ENCODE results near the gene TMEM51.

- TF ChIP-seq ZNF232 (CRISPR knock-in tag; IDR thresholded peaks at IDR 0.05; ENCODE audit: borderline replicate concordance) = no peak
- TF ChIP-seq, protein P1, sequence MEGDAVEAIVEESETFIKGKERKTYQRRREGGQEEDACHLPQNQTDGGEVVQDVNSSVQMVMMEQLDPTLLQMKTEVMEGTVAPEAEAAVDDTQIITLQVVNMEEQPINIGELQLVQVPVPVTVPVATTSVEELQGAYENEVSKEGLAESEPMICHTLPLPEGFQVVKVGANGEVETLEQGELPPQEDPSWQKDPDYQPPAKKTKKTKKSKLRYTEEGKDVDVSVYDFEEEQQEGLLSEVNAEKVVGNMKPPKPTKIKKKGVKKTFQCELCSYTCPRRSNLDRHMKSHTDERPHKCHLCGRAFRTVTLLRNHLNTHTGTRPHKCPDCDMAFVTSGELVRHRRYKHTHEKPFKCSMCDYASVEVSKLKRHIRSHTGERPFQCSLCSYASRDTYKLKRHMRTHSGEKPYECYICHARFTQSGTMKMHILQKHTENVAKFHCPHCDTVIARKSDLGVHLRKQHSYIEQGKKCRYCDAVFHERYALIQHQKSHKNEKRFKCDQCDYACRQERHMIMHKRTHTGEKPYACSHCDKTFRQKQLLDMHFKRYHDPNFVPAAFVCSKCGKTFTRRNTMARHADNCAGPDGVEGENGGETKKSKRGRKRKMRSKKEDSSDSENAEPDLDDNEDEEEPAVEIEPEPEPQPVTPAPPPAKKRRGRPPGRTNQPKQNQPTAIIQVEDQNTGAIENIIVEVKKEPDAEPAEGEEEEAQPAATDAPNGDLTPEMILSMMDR (CRISPR knock-in tag; IDR thresholded peaks at IDR 0.05) = no peak
- TF ChIP-seq ZNF609 (CRISPR knock-in tag; IDR thresholded peaks at IDR 0.05; ENCODE audit: borderline replicate concordance) = no peak
- TF ChIP-seq, protein P2, sequence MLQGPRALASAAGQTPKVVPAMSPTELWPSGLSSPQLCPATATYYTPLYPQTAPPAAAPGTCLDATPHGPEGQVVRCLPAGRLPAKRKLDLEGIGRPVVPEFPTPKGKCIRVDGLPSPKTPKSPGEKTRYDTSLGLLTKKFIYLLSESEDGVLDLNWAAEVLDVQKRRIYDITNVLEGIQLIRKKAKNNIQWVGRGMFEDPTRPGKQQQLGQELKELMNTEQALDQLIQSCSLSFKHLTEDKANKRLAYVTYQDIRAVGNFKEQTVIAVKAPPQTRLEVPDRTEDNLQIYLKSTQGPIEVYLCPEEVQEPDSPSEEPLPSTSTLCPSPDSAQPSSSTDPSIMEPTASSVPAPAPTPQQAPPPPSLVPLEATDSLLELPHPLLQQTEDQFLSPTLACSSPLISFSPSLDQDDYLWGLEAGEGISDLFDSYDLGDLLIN (CRISPR knock-in tag; IDR thresholded peaks at IDR 0.05; ENCODE audit: borderline replicate concordance) = no peak
- TF ChIP-seq, protein P3, sequence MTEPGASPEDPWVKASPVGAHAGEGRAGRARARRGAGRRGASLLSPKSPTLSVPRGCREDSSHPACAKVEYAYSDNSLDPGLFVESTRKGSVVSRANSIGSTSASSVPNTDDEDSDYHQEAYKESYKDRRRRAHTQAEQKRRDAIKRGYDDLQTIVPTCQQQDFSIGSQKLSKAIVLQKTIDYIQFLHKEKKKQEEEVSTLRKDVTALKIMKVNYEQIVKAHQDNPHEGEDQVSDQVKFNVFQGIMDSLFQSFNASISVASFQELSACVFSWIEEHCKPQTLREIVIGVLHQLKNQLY (CRISPR knock-in tag; IDR thresholded peaks at IDR 0.05) = no peak
- TF ChIP-seq ZBTB10 (CRISPR knock-in tag; IDR thresholded peaks at IDR 0.05; ENCODE audit: borderline replicate concordance) = no peak
- no peak for TF ChIP-seq IRF9 (CRISPR knock-in tag; IDR thresholded peaks at IDR 0.05; ENCODE audit: borderline replicate concordance)
- TF ChIP-seq POLR2A (IDR thresholded peaks at IDR 0.05; ENCODE audit: insufficient read depth in 1 of 2, low read depth in 2 of 2, low read length in 2 of 2) = no peak
- no peak for TF ChIP-seq YY1 (IDR thresholded peaks at IDR 0.05; ENCODE audit: insufficient read depth, insufficient replicate concordance, low read depth, low read length)
- no peak for TF ChIP-seq ZNF354B (CRISPR knock-in tag; IDR thresholded peaks at IDR 0.05)
- TF ChIP-seq ZNF777 (CRISPR knock-in tag; IDR thresholded peaks at IDR 0.05) = no peak
These were observed 64.1 kb downstream of the TMEM51 start for GRCh38 chr1:15217654-15218053.
